ENCODE measurements around the gene ZFP3.
"Not testable (repeated sequence)": the region's sequence is repeated elsewhere in the genome, so short reads cannot be mapped to it uniquely, and the experiment has no call there.

- not testable (repeated sequence) for TF ChIP-seq CTCF (conservative IDR thresholded peaks at IDR 0.05 in 1 of 2, IDR thresholded peaks at IDR 0.05 in 1 of 2; ENCODE audit: low read depth in 1 of 2, low read length in 2 of 2); EZH2 (IDR thresholded peaks at IDR 0.05; ENCODE audit: low read length, missing control alignments)
Observed at GRCh38 chr17:5075472-5075871, 2.8 kb upstream of the ZFP3 start.
